K562 (cell line): Measurements from ENCODE around the gene ITPR2. TPM values are rescaled to one million over a fixed set of nuclear protein-coding genes. Genes with fewer than 3 reads are reported as not detected.

Experiments
- ATAC-seq: fragments of 200-7000 bp; cut with Tn5 transposase; 3 replicates; pipeline ENCODE4 v1.9.1; 2020; ENCODE audit warnings: moderate library complexity
- BruUV-seq: library from RNA; stranded (reverse); fragments of 400-500 nt; replicated peaks from 2 replicates; lab custom pipeline; 2021; lab: Mats Ljungman, UMichigan
- CTCF ChIA-PET: fragments of 300-600 bp; formaldehyde crosslinking; extraction: SDS; loops from one replicate; lab custom pipeline; 2021; ENCODE audit warnings: low intra/inter-chr PET ratio; lab: Yijun Ruan, JAX
- POLR2A ChIA-PET: fragments of 300-600, 350-650 bp; sonication (Branson Sonifier 250); formaldehyde crosslinking; extraction: SDS; loops from one replicate; lab custom pipeline; 2021; ENCODE audit warnings: antibody characterized with exemption, inconsistent platforms; lab: Yijun Ruan, JAX
- DNase-seq, 4 experiments: peaks; one replicate each; pipeline versions ENCODE4 v3.0.0 to v3.0.0-alpha.2; 2011 to 2018; ENCODE audit warnings: low spot score in 3 of 4, mixed read lengths in 3 of 4; ENCODE audit errors: extremely low read depth in 1 of 4
- FAIRE-seq: peaks from 2 replicates; lab custom pipeline; 2011; peaks lifted over from hg19 to GRCh38; lab: Jason Lieb, UNC
- H2AFZ ChIP-seq: 2 replicates; pipeline ENCODE4 v1.6.0; 2011; ENCODE audit warnings: low read depth, low read length, control low read depth, inconsistent platforms
- H3K27ac ChIP-seq: fragments of 200-600 bp; 3 replicates; pipeline ENCODE4 v1.8.0; 2011; ENCODE audit warnings: low read depth, mild to moderate bottlenecking, control low read depth, inconsistent platforms, low read length, moderate library complexity, mixed read lengths; ENCODE audit errors: extremely low read depth
- H3K27me3 ChIP-seq, 2 experiments: fragments of 300-600 bp in 1 of 2; 2 replicates in 1 of 2; 3 replicates in 1 of 2; pipeline versions ENCODE4 v1.6.0 to v1.8.0; 2011; ENCODE audit warnings: inconsistent platforms in 2 of 2, low read length in 2 of 2, mild to moderate bottlenecking in 1 of 2, mixed read lengths in 1 of 2, moderate library complexity in 1 of 2; ENCODE audit not compliant: control insufficient read depth in 2 of 2, insufficient read depth in 2 of 2
- H3K36me3 ChIP-seq: fragments of 300-600 bp; 3 replicates; pipeline ENCODE4 v1.8.0; 2011; ENCODE audit warnings: mild to moderate bottlenecking, low read length, inconsistent platforms; ENCODE audit not compliant: control insufficient read depth, insufficient read depth
- H3K4me1 ChIP-seq, 2 experiments: fragments of 200-600 bp in 1 of 2; replicated peaks in 1 of 2; 2 replicates in 1 of 2; 3 replicates in 1 of 2; pipeline versions ENCODE4 v1.5.1 to v1.8.0; 2011; ENCODE audit warnings: inconsistent platforms in 2 of 2, low read length in 2 of 2, mild to moderate bottlenecking in 1 of 2, mixed read lengths in 1 of 2, moderate library complexity in 1 of 2; ENCODE audit not compliant: control insufficient read depth in 2 of 2, insufficient read depth in 2 of 2
- H3K4me2 ChIP-seq: 2 replicates; pipeline ENCODE4 v1.6.1; 2011; ENCODE audit warnings: low read length, control low read depth, inconsistent platforms, mixed read lengths; ENCODE audit not compliant: insufficient read depth
- H3K4me3 ChIP-seq: fragments of 200-600 bp; sonication (generic), shearing (Covaris generic); 2 replicates; pipeline ENCODE4 v1.5.1; 2016; ENCODE audit warnings: control low read depth, inconsistent platforms
- H3K79me2 ChIP-seq: fragments of 200-600 bp; 3 replicates; pipeline ENCODE4 v1.8.0; 2011; ENCODE audit warnings: low read length, inconsistent platforms; ENCODE audit not compliant: control insufficient read depth, insufficient read depth
- H3K9ac ChIP-seq, 2 experiments: 2 replicates each; pipeline versions ENCODE4 v1.6.0 to v1.6.1; 2011; ENCODE audit warnings: low read depth in 2 of 2, low read length in 2 of 2, control low read depth in 1 of 2, inconsistent platforms in 1 of 2, mild to moderate bottlenecking in 1 of 2, mixed read lengths in 1 of 2; ENCODE audit not compliant: insufficient read depth in 1 of 2
- H3K9me1 ChIP-seq: one replicate; pipeline ENCODE4 v1.6.0; 2011; ENCODE audit warnings: inconsistent platforms, mild to moderate bottlenecking, low read length, moderate library complexity; ENCODE audit not compliant: control insufficient read depth, insufficient read depth
- H3K9me3 ChIP-seq: replicated peaks from 2 replicates; pipeline ENCODE4 v1.5.1; 2011; ENCODE audit warnings: low read depth, low read length, inconsistent platforms; ENCODE audit not compliant: control insufficient read depth, insufficient read depth
- H4K20me1 ChIP-seq: replicated peaks from 2 replicates; pipeline ENCODE4 v1.6.1; 2011; ENCODE audit warnings: low read length, inconsistent platforms, mixed read lengths; ENCODE audit not compliant: control insufficient read depth, insufficient read depth
- ELK3 ChIP-seq: fragments of 450-650 bp; formaldehyde crosslinking; IDR thresholded peaks from 2 replicates; pipeline ENCODE4 v1.4.0; 2020; ENCODE audit warnings: mild to moderate bottlenecking
- ERF ChIP-seq: fragments of 450-650 bp; formaldehyde crosslinking; IDR thresholded peaks from 2 replicates; pipeline ENCODE4 v1.4.0; 2020; ENCODE audit warnings: mild to moderate bottlenecking, mixed read lengths
- HMG20B ChIP-seq: fragments of 250-450 bp; sonication (Bioruptor Pico); IDR thresholded peaks from 2 replicates; pipeline ENCODE4 v1.5.0; 2021; ENCODE audit warnings: mild to moderate bottlenecking
- MAFG ChIP-seq: fragments of 450-650 bp; conservative IDR thresholded peaks from 2 replicates; pipeline ENCODE4 v1.6.1; 2016; ENCODE audit warnings: missing genetic modification characterization, missing compliant biosample characterization
- MCM7 ChIP-seq, 2 experiments: fragments of 450-650 bp; IDR thresholded peaks; 2 replicates each; pipeline ENCODE4 v1.6.1; 2016 to 2018
- MED1 ChIP-seq: sonication (generic); formaldehyde crosslinking; IDR thresholded peaks from 2 replicates; pipeline ENCODE4 v1.8.1; 2023; ENCODE audit warnings: missing genetic modification reagents, borderline replicate concordance
- MEF2A ChIP-seq: IDR thresholded peaks from 2 replicates; pipeline ENCODE4 v1.6.1; 2011; ENCODE audit warnings: low read depth, mild to moderate bottlenecking, low read length, moderate library complexity; ENCODE audit not compliant: control insufficient read depth
- PBX2 ChIP-seq, 2 experiments: IDR thresholded peaks in 1 of 2; conservative IDR thresholded peaks in 1 of 2; 2 replicates each; pipeline ENCODE4 v1.6.1; 2016; ENCODE audit warnings: low read depth in 2 of 2, mild to moderate bottlenecking in 1 of 2, missing compliant biosample characterization in 1 of 2, missing genetic modification characterization in 1 of 2, moderate library complexity in 1 of 2
- TAF15 ChIP-seq: fragments of 200-400 bp; formaldehyde crosslinking; IDR thresholded peaks from 2 replicates; pipeline ENCODE4 v1.6.1; 2017; ENCODE audit warnings: mild to moderate bottlenecking, low read depth, low read length, moderate library complexity
- TCFL5 ChIP-seq: fragments of 250-450 bp; sonication (Bioruptor Pico); conservative IDR thresholded peaks from 2 replicates; pipeline ENCODE4 v1.6.1; 2021; ENCODE audit warnings: mild to moderate bottlenecking, moderate library complexity, matching md5 sums
- ZNF121 ChIP-seq: sonication (generic); formaldehyde crosslinking; conservative IDR thresholded peaks from 2 replicates; pipeline ENCODE4 v1.8.0; 2022; ENCODE audit warnings: missing genetic modification reagents
- ZNF253 ChIP-seq: fragments of 250-450 bp; sonication (Bioruptor Pico); conservative IDR thresholded peaks from 2 replicates; pipeline ENCODE4 v1.6.1; 2021; ENCODE audit warnings: mild to moderate bottlenecking
- ZNF324 ChIP-seq: fragments of 250-450 bp; sonication (Bioruptor Pico); IDR thresholded peaks from 2 replicates; pipeline ENCODE4 v1.4.0; 2020; ENCODE audit warnings: mild to moderate bottlenecking
- WGBS: fragments of 100-300 bp; shearing (Covaris generic); methylation state at CpG from one replicate; pipeline ENCODE4 v1.1.6; 2016; ENCODE audit warnings: low coverage, mixed read lengths; ENCODE audit not compliant: insufficient coverage; ENCODE audit errors: missing lambda C conversion rate; 5-methylcytosine and 5-hydroxymethylcytosine counted together
- in situ Hi-C: fragments of 300-500 bp; cut with MboI; formaldehyde crosslinking; loops from 4 replicates; pipeline ENCODE4 v1.15.0; 2018; ENCODE audit warnings: inconsistent platforms, mixed read lengths
- intact Hi-C: fragments of 100-400 bp; cut with micrococcal nuclease; formaldehyde crosslinking; loops from 2 replicates; pipeline ENCODE4 v1.14.2; 2022
- polyA plus RNA-seq, 8 experiments: library from polyadenylated mRNA; depleted of rRNA in 4 of 8; stranded (reverse) in 5 of 8; unstranded in 3 of 8; fragments of >200 nt; fragmentation: Nextera tagmentation in 2 of 8; fragmentation: Illumina TruSeq in 1 of 8; extraction: Ambion mirVana in 2 of 8; extraction: Trizol in 1 of 8; gene quantifications; 2 replicates each; pipeline versions ENCODE4 v1.2.1 to v1.2.3, GENCODE V29; 2011 to 2014; ENCODE audit warnings: inconsistent platforms in 1 of 8, missing spikeins in 1 of 8
- total RNA-seq, 7 experiments: library from RNA; depleted of rRNA in 6 of 7; stranded (reverse); fragments of >200 nt in 6 of 7; fragmentation: Illumina TruSeq in 2 of 7; extraction: Trizol in 2 of 7; gene quantifications; 2 replicates each; pipeline versions ENCODE4 v1.2.1 to v1.2.3, GENCODE V29; 2011 to 2021; ENCODE audit warnings: low replicate concordance in 1 of 7

ITPR2 gene
- total and polyA plus RNA-seq, 9 of the 15 experiments (the other 6 are each of a cell fraction or from before 2014, with no cell fraction given) = 0.21 to 3.3 (median 0.95) TPM

GRCh38 chr12:26795910-26796309, 37.1 kb downstream of the ITPR2 start:
- Histone ChIP-seq H3K4me2 (no peak overlapping the region), H3K4me1 (no peaks in the 10 kb centered on the region), H3K9ac (no peak overlapping the region), H2AFZ (no peak overlapping the region), H3K79me2 (no peaks in the 10 kb centered on the region), H3K9me1 (no peaks in the 10 kb centered on the region), H3K4me3 (no peak overlapping the region), H4K20me1 (no peaks in the 10 kb centered on the region), H3K36me3 (no peaks in the 10 kb centered on the region), H3K9me3 (no peaks in the 10 kb centered on the region), H3K27me3 (no peaks in the 10 kb centered on the region), H3K27ac (no peak overlapping the region)
- 14% methylated on average over 3 of the region's 3 CpGs for WGBS
- DNase-seq = no peak
- ATAC-seq = no peak
- no peak for FAIRE-seq
- no TSS peak for BruUV-seq
- ChIA-PET CTCF (no interaction called here), POLR2A (no interaction called here)
- intact Hi-C loops (no loop called here), in situ Hi-C loops (no loop called here)
- no peak for TF ChIP-seq MCM7 (IDR thresholded peaks at IDR 0.05)
- TF ChIP-seq TAF15 = no peak
- TF ChIP-seq ZNF253 (CRISPR knock-in tag) = no peak
- no peak for TF ChIP-seq MED1 (CRISPR knock-in tag)
- no peak for TF ChIP-seq PBX2 (CRISPR knock-in tag; IDR thresholded peaks at IDR 0.05; ENCODE audit: low read depth)
- no peak for TF ChIP-seq PBX2 (tag; conservative IDR thresholded peaks at IDR 0.05; ENCODE audit: low read depth)
- TF ChIP-seq ELK3 = no peak
- no peak for TF ChIP-seq ERF (CRISPR knock-in tag)
- no peak for TF ChIP-seq ZNF324 (CRISPR knock-in tag)
- no peak for TF ChIP-seq TCFL5 (CRISPR knock-in tag)
- TF ChIP-seq HMG20B (CRISPR knock-in tag) = no peak
- no peak for TF ChIP-seq ZNF121 (CRISPR knock-in tag)
- TF ChIP-seq MAFG (tag) = no peak
- TF ChIP-seq MEF2A = no peak
